Measurements from ENCODE around the gene DIP2C. TPM values are rescaled to one million over a fixed set of nuclear protein-coding genes. Genes with fewer than 3 reads are reported as not detected.
"Not testable (repeated sequence)": the region's sequence is repeated elsewhere in the genome, so short reads cannot be mapped to it uniquely, and the experiment has no call there.

Gene DIP2C
- total RNA-seq, 1 donor from 2014 or later = 11.4 TPM

DNA sequence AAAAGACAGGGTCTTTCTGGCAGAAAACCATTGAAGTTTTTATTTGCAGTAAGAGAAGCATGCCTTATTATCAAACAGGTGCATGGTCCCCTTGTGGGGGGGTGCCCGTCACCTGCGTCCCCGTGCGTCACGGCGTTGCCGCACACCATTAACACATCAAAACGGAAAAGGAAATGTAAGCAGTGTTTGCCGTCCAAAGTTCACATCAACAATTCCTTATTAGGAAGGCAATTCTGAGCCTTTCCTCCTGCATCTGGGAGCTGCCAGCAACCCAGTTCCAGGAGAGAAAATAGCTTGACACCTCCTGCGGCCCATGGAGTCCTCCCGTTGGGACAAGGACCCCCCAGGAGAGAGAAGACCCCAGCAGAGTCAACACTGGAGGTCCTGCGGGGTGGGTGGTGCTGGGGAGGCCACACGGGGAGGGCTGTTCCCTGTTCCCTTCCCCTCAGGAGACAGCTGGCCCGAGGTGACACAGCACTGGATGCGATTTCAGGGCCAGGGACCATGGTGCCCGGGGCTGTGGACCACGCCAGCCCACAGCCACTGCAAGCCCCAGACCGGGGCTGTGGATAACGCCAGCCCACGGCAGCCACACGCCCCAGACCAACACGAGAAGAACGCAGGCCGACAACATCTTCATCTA lies 39.5 kb downstream of the DIP2C start:
- H3K4me3 ChIP-seq (ENCODE audit: low read depth, low read length) = peak overlapping the region; percentile 68
- TF ChIP-seq, protein P1, sequence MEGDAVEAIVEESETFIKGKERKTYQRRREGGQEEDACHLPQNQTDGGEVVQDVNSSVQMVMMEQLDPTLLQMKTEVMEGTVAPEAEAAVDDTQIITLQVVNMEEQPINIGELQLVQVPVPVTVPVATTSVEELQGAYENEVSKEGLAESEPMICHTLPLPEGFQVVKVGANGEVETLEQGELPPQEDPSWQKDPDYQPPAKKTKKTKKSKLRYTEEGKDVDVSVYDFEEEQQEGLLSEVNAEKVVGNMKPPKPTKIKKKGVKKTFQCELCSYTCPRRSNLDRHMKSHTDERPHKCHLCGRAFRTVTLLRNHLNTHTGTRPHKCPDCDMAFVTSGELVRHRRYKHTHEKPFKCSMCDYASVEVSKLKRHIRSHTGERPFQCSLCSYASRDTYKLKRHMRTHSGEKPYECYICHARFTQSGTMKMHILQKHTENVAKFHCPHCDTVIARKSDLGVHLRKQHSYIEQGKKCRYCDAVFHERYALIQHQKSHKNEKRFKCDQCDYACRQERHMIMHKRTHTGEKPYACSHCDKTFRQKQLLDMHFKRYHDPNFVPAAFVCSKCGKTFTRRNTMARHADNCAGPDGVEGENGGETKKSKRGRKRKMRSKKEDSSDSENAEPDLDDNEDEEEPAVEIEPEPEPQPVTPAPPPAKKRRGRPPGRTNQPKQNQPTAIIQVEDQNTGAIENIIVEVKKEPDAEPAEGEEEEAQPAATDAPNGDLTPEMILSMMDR (conservative IDR thresholded peaks at IDR 0.05; ENCODE audit: low read depth, low read length) = no peak
- DNase-seq (ENCODE audit: low read depth) = peak; percentile 75

DNA sequence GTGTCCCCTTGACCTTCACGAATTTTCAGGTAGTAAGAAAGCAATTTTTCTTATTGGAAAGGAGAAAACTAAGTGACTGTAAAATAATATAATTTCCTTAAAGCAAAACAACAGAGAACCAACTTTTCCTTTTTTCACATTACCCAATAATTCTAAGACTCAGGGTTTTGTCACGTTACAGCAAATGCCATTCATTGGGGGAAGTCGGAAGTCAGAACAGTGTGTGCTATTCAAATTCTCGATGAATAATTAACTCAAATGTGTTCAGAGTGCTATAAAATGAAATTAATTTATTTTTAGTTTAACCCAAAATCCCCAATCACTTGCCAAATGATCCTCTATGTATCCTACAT lies 40.0 kb downstream of the DIP2C start:
- peak overlapping the region; percentile 68 for H3K4me3 ChIP-seq (ENCODE audit: low read depth, low read length)
- peak; percentile 76 for DNase-seq (ENCODE audit: low read depth)
- TF ChIP-seq, protein P1 (conservative IDR thresholded peaks at IDR 0.05; ENCODE audit: low read depth, low read length) = no peak

DNA sequence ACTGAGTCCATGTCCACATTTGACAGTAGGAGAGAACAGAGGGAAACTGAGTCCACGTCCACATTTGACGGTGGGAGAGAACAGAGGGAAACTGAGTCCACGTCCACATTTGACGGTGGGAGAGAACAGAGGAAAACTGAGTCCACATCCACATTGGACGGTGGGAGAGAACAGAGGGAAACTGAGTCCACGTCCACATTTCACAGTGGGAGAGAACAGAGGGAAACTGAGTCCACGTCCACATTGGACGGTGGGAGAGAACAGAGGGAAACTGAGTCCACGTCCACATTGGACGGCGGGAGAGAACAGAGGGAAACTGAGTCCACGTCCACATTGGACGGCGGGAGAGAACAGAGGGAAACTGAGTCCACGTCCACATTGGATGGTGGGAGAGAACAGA lies 42.4 kb downstream of the DIP2C start:
- not testable (repeated sequence) for H3K4me3 ChIP-seq (ENCODE audit: low read depth, low read length); DNase-seq (ENCODE audit: low read depth)

DNA sequence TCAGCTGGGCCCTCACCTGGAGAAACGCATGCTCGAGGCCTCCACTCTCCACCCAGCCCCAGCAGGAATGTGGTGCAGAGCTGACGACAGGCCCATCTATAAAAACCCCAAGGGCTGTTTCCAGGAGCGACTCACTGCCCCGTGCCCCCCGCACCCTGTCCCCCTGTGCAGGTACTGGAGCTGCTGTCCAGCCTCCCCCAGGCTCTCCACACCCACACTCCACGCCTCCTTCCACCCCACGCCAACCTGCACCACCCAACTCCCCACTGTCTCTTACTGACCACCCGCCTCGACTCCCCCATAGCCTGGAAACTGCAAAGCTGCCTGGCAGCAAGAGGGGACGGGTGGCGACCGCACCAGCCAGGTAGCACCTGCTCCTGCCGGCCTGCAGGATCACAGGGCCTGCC lies 43.3 kb downstream of the DIP2C start:
- no peak overlapping the region for H3K4me3 ChIP-seq (ENCODE audit: low read depth, low read length)
- no peak for DNase-seq (ENCODE audit: low read depth)
- TF ChIP-seq, protein P1 (conservative IDR thresholded peaks at IDR 0.05; ENCODE audit: low read depth, low read length) = no peak

DNA sequence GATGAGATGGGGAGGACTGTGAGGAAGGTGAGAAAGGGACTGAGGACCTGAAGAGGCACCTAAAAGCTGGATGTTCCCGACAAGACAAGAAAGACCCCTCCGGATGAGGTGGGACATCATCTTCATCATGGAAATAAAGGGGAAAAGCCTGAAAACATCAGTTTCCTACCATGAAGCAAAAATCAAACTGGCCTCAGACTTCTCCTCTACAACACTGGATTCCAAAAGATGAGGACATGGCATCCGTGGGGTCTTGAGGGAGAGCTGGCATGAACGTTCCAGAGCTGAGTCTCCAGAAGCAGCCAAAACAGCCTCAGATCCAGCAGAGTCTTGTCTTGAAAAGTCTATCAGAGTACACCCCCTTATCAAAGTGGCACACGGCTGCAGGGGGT lies 44.5 kb downstream of the DIP2C start:
- no peak overlapping the region for H3K4me3 ChIP-seq (ENCODE audit: low read depth, low read length)
- no peak for DNase-seq (ENCODE audit: low read depth)
- TF ChIP-seq, protein P1 (conservative IDR thresholded peaks at IDR 0.05; ENCODE audit: low read depth, low read length) = no peak

DNA sequence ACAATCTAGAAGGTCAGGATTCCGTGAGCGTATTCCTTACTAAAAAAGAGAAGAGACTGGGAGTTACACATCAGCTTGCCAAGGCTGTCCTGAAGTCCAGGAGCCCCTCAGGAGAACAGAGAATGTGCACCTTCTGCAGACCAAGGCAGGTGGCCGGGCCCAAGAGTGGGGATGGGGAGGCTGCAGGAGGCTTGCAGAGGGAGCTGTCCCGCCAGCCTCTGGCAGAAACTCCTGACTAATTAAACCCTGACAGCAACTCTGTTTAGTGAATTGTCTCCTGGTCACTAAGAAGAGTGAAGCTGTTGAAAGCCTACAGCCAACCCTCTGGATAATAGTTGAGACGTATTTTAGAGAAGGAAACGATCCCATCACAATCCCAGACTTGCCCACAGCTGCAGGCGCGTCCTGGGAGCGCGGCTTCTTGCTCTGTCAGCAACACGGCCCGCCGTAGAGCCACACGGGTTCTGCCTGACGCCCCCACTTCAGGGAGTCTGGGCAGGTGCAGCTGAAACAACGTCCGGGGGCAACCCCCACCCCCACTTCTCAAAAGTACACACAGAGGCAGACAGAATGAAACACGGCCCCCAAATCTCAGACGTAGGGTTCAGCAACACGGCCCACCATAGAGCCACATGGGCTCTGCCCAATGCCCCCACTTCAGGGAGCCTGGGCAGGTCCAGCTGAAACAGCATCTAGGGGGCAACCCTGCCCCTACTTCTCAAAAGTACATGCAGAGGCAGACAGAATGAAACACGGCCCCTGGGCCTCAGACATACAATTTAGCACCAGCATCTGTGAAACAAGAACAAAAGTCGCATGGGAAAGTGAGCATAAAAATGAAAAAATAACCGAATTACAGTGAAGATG lies 45.2 kb downstream of the DIP2C start:
- TF ChIP-seq, protein P1 (conservative IDR thresholded peaks at IDR 0.05; ENCODE audit: low read depth, low read length) = no peak
- no peak for DNase-seq (ENCODE audit: low read depth)
- H3K4me3 ChIP-seq (ENCODE audit: low read depth, low read length) = no peak overlapping the region

DNA sequence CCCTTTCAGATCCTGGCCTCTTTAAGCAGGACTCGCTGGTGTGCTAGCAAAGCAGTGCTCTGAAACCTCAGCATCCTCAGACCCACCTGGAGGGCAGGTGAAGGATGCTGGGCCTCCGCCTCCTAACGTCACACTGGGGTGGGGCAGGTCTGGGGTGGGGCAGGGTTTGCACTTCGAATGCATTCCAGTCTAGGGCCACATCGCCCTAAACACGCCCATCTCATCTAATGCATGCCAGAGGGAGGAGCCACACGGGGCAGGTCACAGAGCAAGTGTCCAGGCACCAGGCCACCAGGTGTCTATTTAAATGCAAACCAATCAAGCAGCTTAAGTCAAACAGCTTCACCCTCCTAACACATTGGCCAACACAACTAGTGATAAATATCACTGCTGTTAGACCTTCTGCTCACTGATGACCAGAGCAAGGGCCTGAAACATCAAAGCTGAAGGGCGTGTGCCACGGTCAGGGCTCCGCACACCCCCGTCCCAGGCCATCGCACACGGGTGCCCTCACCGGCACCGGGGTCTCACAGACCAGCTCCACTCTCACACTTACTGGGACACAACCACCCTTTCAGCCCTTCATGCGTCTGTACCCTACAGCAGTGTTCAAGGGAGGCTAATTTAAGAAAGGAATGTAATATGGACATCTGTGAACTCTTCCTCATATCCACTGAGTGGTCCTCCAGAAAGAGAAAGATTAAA lies 47.1 kb downstream of the DIP2C start:
- no peak for DNase-seq (ENCODE audit: low read depth)
- TF ChIP-seq, protein P1 (conservative IDR thresholded peaks at IDR 0.05; ENCODE audit: low read depth, low read length) = no peak
- no peak overlapping the region for H3K4me3 ChIP-seq (ENCODE audit: low read depth, low read length)
